Activated T-helper 1 cell treated with anti-CD3 and anti-CD28 coated beads, Interleukin-12 subunit alpha, Interleukin-12 subunit beta, Interleukin-2, Interleukin-4 antibody, amounts not matched to agents 30 ng/mL and 10 ng/mL and 1 ng/mL, durations not matched to agents 14 hours and 24 hours and 36 hours (primary cell): ENCODE measurements around the gene OLAH. TPM values are rescaled to one million over a fixed set of nuclear protein-coding genes. Genes with fewer than 3 reads are reported as not detected.
"Not testable (repeated sequence)": the region's sequence is repeated elsewhere in the genome, so short reads cannot be mapped to it uniquely, and the experiment has no call there.

ENCODE experiments used
- DNase-seq: peaks from one replicate; pipeline ENCODE4 v3.0.0; 2021; ENCODE audit warnings: low spot score
- H3K27ac Mint-ChIP-seq: one replicate; pipeline ENCODE4 v1.8.0; 2021; ENCODE audit warnings: mild to moderate bottlenecking, mixed read lengths
- H3K27me3 Mint-ChIP-seq: one replicate; pipeline ENCODE4 v1.8.0; 2022; ENCODE audit warnings: mild to moderate bottlenecking, moderate library complexity, mixed read lengths; ENCODE audit not compliant: insufficient read depth
- H3K36me3 Mint-ChIP-seq: one replicate; pipeline ENCODE4 v1.8.0; 2021; ENCODE audit warnings: low read depth, mixed read lengths
- H3K4me1 Mint-ChIP-seq: one replicate; pipeline ENCODE4 v1.8.0; 2021; ENCODE audit warnings: low read depth, mixed read lengths
- H3K4me3 Mint-ChIP-seq: one replicate; pipeline ENCODE4 v1.8.0; 2021; ENCODE audit warnings: mild to moderate bottlenecking, moderate library complexity, mixed read lengths
- H3K9me3 Mint-ChIP-seq: one replicate; pipeline ENCODE4 v1.8.0; 2021; ENCODE audit warnings: mixed read lengths
- intact Hi-C: fragments of 100-400 bp; cut with micrococcal nuclease; formaldehyde crosslinking; loops from one replicate; pipeline ENCODE4 v1.15.1; 2024
- total RNA-seq: library from RNA; stranded (reverse); gene quantifications from 2 replicates; pipeline ENCODE4 v1.2.3, GENCODE V29; 2022

OLAH gene
- 0.44 and 0.88 TPM in 2 replicates for total RNA-seq

DNA sequence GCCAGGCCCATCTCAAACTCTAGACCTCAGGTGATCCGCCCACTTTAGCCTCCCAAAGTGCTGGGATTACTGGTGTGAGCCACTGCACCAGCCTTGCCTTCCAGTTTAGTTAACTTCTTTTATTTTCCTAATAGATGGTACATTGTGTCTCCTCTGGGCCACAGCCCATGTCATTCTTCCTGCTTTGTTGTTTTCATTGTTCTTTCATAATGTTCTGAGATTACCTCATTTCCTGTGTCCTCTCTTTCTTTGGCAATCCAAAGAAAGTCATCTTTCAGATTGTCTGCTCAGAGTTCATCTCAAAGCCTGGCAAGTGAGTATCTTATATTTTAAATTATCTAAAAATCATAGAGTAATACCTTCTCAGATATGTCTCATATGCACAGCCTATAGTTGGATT is at the start of gene OLAH:
TSS of gene OLAH (plus strand) at position 270 of the 400 bp plus-strand sequence. CDS start 3,346 bp downstream, outside the sequence.
- intact Hi-C loops, result no loop called here
- DNase-seq, result no peak
- Mint-ChIP-seq H3K27ac (peak within 1 kb of the TSS; percentile 71), H3K4me3 (peak within 1 kb of the TSS; percentile 15), H3K36me3 (peaks cover 2% of the 10 kb centered on the region), H3K9me3 (peaks cover 4% of the 10 kb centered on the region), H3K4me1 (peaks cover 32% of the 10 kb centered on the region), H3K27me3 (no peaks in the 10 kb centered on the region)

DNA sequence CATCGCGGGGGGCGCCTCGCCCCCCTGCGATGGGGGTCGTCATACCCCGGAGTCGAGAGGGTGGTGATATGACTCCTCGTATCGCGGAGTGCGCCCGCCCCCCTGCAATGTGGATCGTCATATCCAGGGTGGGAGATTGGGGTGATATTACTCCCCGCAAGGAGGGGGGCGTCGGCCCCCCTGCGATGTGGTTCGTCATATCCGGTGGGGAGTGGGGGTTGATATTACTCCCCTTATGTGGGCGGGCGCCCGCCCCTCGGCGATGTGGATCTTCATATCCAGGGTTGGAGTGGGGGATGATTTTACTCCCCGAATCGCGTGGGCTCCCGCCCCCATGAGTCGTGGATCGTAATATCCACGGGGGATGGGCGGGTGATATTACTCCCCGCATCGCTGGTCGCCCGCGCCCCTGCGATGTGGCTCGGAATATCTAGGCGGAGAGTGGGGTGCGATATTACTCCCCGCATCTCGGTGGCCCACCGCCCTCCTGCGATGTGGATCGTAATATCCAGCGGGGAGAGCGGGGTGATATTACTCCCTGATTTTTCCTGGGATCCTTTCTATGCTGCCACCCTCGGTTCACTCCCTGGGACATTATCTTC is 47.7 kb upstream of the OLAH start:
- Mint-ChIP-seq H3K4me1 (peaks cover 9% of the 10 kb centered on the region), H3K36me3 (no peaks in the 10 kb centered on the region), H3K27ac (no peak overlapping the region), H3K27me3 (peaks cover 5% of the 10 kb centered on the region), H3K4me3 (no peak overlapping the region), H3K9me3 (no peaks in the 10 kb centered on the region)
- no peak for DNase-seq
- intact Hi-C loops, result loop anchor here (10.0 kb wide), 1 partner anchor 379 kb away; the partner anchor contains the start of gene FAM171A1

- intact Hi-C loops, H3K36me3 Mint-ChIP-seq, H3K27me3 Mint-ChIP-seq, H3K27ac Mint-ChIP-seq, H3K9me3 Mint-ChIP-seq, H3K4me1 Mint-ChIP-seq, H3K4me3 Mint-ChIP-seq, DNase-seq: not testable (repeated sequence)
Observed at GRCh38 chr10:15013530-15013929, 30.2 kb upstream of the OLAH start.

- Mint-ChIP-seq H3K27ac (no peak overlapping the region), H3K36me3 (no peaks in the 10 kb centered on the region), H3K4me3 (no peak overlapping the region), H3K9me3 (no peaks in the 10 kb centered on the region), H3K4me1 (no peaks in the 10 kb centered on the region), H3K27me3 (peaks cover 2% of the 10 kb centered on the region)
- no peak for DNase-seq
- intact Hi-C loops, result no loop called here
Observed at GRCh38 chr10:15015451-15015850, 28.3 kb upstream of the OLAH start.

- H3K9me3 Mint-ChIP-seq, DNase-seq, H3K27ac Mint-ChIP-seq, H3K4me3 Mint-ChIP-seq, intact Hi-C loops, H3K36me3 Mint-ChIP-seq, H3K27me3 Mint-ChIP-seq, H3K4me1 Mint-ChIP-seq: not testable (repeated sequence)
Observed at GRCh38 chr10:15020966-15021365, 22.8 kb upstream of the OLAH start.

GRCh38 chr10:15023079-15023478 is 20.7 kb upstream of the OLAH start:
- H3K36me3 Mint-ChIP-seq, intact Hi-C loops, H3K4me1 Mint-ChIP-seq, H3K27me3 Mint-ChIP-seq, H3K4me3 Mint-ChIP-seq, H3K27ac Mint-ChIP-seq, H3K9me3 Mint-ChIP-seq, DNase-seq: not testable (repeated sequence)

DNA sequence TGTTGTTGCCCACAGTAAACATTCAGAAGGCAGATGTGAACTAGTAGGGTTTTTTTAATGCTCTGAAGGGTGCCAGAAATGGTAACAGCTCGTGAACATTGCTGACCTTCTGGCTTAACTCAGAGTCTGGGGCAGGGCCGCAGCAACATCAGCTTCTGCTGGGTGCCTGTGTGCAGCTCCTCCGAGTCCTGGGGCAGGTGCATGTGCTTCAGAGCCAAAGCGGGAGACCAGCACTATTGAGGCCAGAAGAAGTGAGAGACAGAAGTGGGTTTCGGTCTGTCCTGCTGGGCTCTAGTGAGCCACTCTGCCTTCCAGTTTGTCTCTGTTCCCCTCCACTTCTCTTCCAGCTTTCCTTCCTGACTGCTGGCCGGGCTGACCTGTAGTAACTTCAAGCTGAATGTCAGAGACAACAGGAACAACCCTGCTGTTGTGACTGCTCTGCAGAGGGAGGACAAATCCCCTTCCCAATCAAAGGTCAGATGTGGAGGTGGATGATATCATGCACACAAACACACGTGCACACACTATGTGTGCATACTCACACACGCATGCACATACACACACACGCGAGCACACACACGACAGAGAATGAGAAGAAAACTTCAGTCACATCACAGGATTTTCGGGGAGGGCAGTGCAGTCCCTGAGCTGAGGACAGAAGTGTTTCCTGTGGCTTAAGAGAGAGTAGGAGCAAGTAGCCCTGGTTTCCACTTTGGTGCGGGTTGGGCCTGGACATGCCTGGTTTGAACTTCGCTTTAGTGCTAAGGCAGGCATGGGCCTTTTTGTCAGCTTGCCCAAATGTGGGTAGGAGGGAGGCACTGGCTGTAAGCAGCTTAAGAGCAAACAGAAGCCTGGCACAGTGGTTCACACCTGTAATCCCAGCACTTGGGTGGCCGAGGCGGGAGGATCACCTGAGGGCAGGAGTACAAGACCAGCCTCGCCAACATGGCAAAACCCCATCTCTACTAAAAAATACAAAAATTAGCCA is 19.4 kb upstream of the OLAH start:
- H3K36me3 Mint-ChIP-seq, DNase-seq, H3K27me3 Mint-ChIP-seq, H3K4me1 Mint-ChIP-seq, H3K4me3 Mint-ChIP-seq, intact Hi-C loops, H3K9me3 Mint-ChIP-seq, H3K27ac Mint-ChIP-seq: not testable (repeated sequence)

DNA sequence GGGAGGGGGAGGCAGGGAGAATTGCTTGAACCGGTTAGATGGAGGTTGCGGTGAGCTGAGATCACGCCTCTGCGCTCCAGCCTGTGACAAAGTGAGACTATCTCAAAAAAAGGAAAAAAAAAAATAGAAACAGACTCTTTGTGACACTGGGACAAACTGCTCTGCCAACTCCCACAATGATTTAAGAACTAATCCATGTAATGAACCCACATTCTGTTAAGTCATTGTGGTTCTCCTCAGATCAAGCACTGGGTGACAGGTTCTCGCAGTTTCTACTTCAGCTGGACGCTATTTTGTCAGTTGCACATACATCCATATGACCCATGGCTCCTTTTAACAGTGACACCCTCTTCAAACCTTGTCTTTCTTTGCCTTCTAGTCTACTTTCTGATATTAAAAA is 18.7 kb upstream of the OLAH start:
- H3K27ac Mint-ChIP-seq, H3K4me3 Mint-ChIP-seq, H3K27me3 Mint-ChIP-seq, H3K9me3 Mint-ChIP-seq, intact Hi-C loops, DNase-seq, H3K4me1 Mint-ChIP-seq, H3K36me3 Mint-ChIP-seq: not testable (repeated sequence)

DNA sequence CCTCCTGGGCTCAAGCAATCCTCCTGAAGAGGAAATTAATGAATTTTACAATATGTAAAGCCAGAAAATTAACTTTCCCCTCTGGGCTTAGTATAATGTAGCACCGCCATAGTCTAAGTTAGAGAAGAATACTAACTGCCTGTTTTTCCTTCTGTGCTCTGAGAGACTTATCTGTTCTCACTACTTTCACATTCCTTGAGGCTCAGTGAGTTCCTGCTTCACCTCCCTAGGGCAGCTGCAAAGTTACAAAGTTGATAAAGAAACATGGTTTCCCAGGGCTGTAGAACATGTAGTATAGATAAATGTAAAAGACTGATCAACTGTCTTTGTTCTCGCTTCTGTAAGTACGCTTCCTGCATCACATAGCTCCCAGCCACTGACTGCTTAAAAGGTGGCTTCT is 16.0 kb upstream of the OLAH start:
- Mint-ChIP-seq H3K4me3 (no peak overlapping the region), H3K36me3 (no peaks in the 10 kb centered on the region), H3K4me1 (peaks cover 6% of the 10 kb centered on the region), H3K27ac (no peak overlapping the region), H3K9me3 (no peaks in the 10 kb centered on the region), H3K27me3 (peaks cover 4% of the 10 kb centered on the region)
- DNase-seq, result no peak
- intact Hi-C loops, result no loop called here

DNA sequence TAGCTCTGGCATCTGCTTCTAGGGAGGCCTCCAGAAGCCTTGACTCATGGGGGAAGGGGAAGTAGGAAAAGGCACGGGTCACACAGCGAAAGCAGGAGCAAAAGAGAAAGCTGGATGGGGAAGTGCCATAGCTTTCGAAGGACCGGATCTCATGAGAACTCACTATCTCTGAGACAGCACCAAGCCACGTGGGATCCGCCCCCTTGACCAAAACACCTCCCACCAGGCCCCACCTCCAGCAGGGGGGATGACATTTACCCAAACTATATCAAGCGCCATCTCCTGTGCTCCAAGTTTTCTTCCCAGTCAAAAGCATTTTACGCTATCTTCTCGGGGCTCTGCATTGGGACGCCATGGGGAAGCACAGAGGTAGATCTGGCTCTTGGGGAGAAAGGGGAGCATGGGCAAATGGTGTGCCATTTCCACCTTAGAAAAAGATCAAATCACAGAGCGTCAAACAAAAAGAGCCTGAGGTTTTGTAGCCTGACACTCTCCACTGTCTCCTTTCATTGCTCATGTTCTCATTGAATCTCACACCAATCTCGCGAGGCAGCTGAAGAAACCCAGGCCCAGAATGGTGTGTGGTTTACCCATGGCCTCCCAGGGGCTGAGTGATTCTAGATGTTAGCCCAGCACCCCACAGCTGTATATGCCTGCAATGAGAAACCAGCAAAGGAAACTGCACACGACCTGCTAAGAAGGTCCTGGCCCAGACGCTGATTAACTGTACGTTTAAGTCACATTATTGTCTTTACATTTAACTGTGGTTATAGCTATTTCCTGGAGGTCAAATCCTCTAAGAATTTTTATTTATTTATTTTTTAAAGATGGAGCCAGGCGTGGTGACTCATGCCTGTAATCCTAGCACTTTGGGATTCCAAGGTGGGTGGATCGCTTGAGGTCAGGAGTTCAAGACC is 8.1 kb upstream of the OLAH start:
- Mint-ChIP-seq H3K27ac (no peak overlapping the region), H3K27me3 (no peaks in the 10 kb centered on the region), H3K4me1 (peaks cover 13% of the 10 kb centered on the region), H3K4me3 (no peak overlapping the region), H3K36me3 (no peaks in the 10 kb centered on the region), H3K9me3 (no peaks in the 10 kb centered on the region)
- DNase-seq, result no peak
- intact Hi-C loops, result no loop called here

DNA sequence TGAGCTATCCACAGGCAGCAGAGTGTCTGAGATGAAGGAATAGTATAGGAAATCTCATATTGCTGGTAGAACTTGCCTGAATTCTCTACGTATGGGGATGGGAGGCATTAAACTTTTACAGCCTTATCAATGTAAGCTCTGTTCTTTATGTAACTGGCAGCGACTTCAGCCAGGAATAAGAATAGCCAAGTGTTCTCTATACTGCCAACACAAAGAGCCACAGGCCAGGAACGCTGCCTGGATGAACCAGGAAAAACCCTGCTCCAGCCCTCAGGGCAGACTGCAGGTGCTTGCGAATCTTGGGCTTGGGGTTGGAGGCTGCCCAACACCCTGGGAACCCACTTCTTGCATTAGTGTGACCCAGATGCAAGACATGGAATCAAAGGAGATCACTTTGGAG is 6.1 kb upstream of the OLAH start:
- no peaks in the 10 kb centered on the region for H3K36me3 Mint-ChIP-seq

DNA sequence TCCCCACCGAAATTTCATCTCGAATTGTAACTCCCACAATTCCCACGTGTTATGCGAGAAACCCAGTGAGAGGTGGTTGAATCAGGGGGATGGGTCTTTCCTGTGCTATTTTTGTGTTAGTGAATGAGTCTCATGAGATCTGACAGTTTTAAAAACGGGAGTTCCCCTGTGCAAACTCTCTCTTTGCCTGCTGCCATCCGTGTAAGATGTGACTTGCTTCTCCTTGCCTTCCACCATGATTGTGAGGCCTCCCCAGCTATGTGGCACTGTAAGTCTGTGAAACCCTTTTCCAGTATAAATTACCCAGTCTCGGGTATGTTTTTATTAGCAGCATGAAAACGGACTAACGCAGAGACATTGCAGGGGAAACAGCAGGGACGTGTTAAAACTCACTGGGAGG is 5.3 kb upstream of the OLAH start:
- no peaks in the 10 kb centered on the region for H3K36me3 Mint-ChIP-seq

More for the DNA sequence above, 6.1 kb upstream of the OLAH start:
- DNase-seq, result no peak
- Mint-ChIP-seq H3K4me3 (no peak overlapping the region), H3K4me1 (peaks cover 16% of the 10 kb centered on the region), H3K9me3 (no peaks in the 10 kb centered on the region), H3K27ac (no peak overlapping the region), H3K27me3 (no peaks in the 10 kb centered on the region)
- intact Hi-C loops, result no loop called here

More for the DNA sequence above, 5.3 kb upstream of the OLAH start:
- Mint-ChIP-seq H3K27me3 (no peaks in the 10 kb centered on the region), H3K4me3 (no peak overlapping the region), H3K27ac (no peak overlapping the region), H3K4me1 (peaks cover 16% of the 10 kb centered on the region), H3K9me3 (no peaks in the 10 kb centered on the region)
- intact Hi-C loops, result no loop called here
- DNase-seq, result no peak
